ENCODE measurements around the gene DUSP28. TPM values are rescaled to one million over a fixed set of nuclear protein-coding genes. Genes with fewer than 3 reads are reported as not detected.

The DUSP28 gene
- total and polyA plus RNA-seq, 10 of the 15 experiments (the other 5 are each of a cell fraction or from before 2014, with no cell fraction given), result 2.5 to 12.5 (median 6.4) TPM

- TF ChIP-seq BMI1 (IDR thresholded peaks at IDR 0.05; ENCODE audit: borderline replicate concordance) (no peak), NFYB (IDR thresholded peaks at IDR 0.05; ENCODE audit: insufficient read depth, low read depth, low read length) (peak; percentile 51; the same call in 1 of the 2 replicates), DPF2 (IDR thresholded peaks at IDR 0.05) (peak; percentile 93), YBX1 (IDR thresholded peaks at IDR 0.05) (no peak), FOS (IDR thresholded peaks at IDR 0.05; ENCODE audit: borderline replicate concordance, extremely low read depth, insufficient read length) (no peak), MYC (IDR thresholded peaks at IDR 0.05; ENCODE audit: insufficient read depth, insufficient read length, insufficient replicate concordance, low read length, severe bottlenecking) (peak; percentile 76), STAT1 (conservative IDR thresholded peaks at IDR 0.05) (no peak)
These were observed 545 bp downstream of the DUSP28 start (continued) for GRCh38 chr2:240560480-240561324.

DNA sequence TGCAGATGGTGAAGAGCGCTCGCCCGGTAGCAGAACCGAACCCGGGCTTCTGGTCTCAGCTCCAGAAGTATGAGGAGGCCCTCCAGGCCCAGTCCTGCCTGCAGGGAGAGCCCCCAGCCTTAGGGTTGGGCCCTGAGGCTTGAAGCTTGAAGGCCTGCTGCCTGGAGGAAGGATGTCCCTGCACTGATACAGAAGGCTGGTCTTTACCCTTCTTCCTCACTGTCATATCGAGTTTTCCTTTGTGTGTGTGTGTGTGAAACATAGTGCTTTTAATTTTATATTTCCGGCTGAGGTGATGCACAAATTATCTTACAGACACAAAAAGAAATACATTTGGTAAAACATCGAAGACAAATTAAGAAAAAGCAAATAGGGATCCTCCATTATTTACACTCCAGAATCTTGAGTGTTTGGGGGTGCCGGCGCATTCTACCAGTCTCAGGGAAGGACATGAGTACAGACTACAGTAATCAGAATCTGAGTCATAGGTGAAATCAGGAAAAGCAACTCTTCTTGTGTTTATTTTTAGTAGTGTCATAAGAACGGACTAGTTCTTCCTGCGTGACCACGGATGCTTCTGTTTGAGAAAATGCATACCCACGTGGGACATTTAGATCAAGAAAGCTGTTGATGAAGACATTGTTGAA, 1.3 kb downstream of the DUSP28 start:
- Histone ChIP-seq H4K20me1 (ENCODE audit: control insufficient read depth, insufficient read depth) (no peaks in the 10 kb centered on the region), H3K4me3 (peak overlapping the region; percentile 91), H2AFZ (ENCODE audit: control insufficient read depth, low read depth, low read length) (no peak overlapping the region), H3K27me3 (replicated peaks in 1 of 2; ENCODE audit: control insufficient read depth in 2 of 2, insufficient read depth in 2 of 2, low read length in 1 of 2) (no peaks in the 10 kb centered on the region), H3K79me2 (ENCODE audit: control insufficient read depth, insufficient read depth, low read length) (peaks cover 54% of the 10 kb centered on the region), H3K4me2 (ENCODE audit: control insufficient read depth, insufficient read depth) (peak overlapping the region; percentile 46), H3K27ac (ENCODE audit: control insufficient read depth, insufficient read depth) (peak overlapping the region; percentile 91), H3K9ac (ENCODE audit: control insufficient read depth, insufficient read depth, low read length) (peak overlapping the region; percentile 85), H3K4me1 (ENCODE audit: control insufficient read depth, insufficient read depth, low read length) (peaks cover 51% of the 10 kb centered on the region), H3K9me3 (replicated peaks; ENCODE audit: control insufficient read depth, insufficient read depth, low read length) (no peaks in the 10 kb centered on the region), H3K36me3 (ENCODE audit: control insufficient read depth in 2 of 2, insufficient read depth in 2 of 2, low read length in 1 of 2) (peaks cover 0 to 9% of the 10 kb centered on the region in 2 experiments; a peak in 2 of 4 replicates)
- CTCF ChIA-PET, result interaction anchor here (0.7 to 7.9 kb wide), 3 partner anchors 12 to 47 kb away, joined by 3 to 196 read pairs (median 45); partner anchors contain the start of gene CAPN10
- POLR2A ChIA-PET, result interaction anchor here (0.9 to 7.8 kb wide), 7 partner anchors 8 to 588 kb away, joined by 3 to 233 read pairs (median 5); partner anchors contain the start of genes CAPN10 and PASK
- FAIRE-seq (no peak), ATAC-seq (no peak), DNase-seq (ENCODE audit: low read depth, low spot score) (peak; percentile 45)
- in situ Hi-C loops (cut with MboI), result no loop called here
- intact Hi-C loops (cut with micrococcal nuclease; ENCODE audit: unreplicated experiment), result loop anchor here (1.0 to 2.0 kb wide), 2 partner anchors 23 to 59 kb away; no protein-coding TSS in a partner anchor
- SMC1A ChIA-PET (ENCODE audit: uncharacterized antibody, unreplicated experiment), result interaction anchor here (1.6 to 12.1 kb wide), 2 partner anchors 19 to 25 kb away, joined by 7 to 124 read pairs; partner anchors contain the start of gene CAPN10
- RAD21 ChIA-PET (ENCODE audit: unreplicated experiment), result interaction anchor here (1.7 to 11.7 kb wide), 3 partner anchors 23 to 47 kb away, joined by 3 to 206 read pairs (median 17); partner anchors contain the start of gene CAPN10
- under 1% methylated on average over 14 of the region's 14 CpGs for WGBS (ENCODE audit: insufficient coverage, insufficient replicate concordance, low lambda C conversion rate, missing lambda C conversion rate)
- BruUV-seq (replicated peaks), result TSS peak; percentile 93
- no peak for TF ChIP-seq SIX5 (IDR thresholded peaks at IDR 0.05; ENCODE audit: low read depth, low read length, severe bottlenecking)
- no peak for TF ChIP-seq MYB (IDR thresholded peaks at IDR 0.05; ENCODE audit: borderline replicate concordance, low read depth, low read length)
- TF ChIP-seq, protein P1, sequence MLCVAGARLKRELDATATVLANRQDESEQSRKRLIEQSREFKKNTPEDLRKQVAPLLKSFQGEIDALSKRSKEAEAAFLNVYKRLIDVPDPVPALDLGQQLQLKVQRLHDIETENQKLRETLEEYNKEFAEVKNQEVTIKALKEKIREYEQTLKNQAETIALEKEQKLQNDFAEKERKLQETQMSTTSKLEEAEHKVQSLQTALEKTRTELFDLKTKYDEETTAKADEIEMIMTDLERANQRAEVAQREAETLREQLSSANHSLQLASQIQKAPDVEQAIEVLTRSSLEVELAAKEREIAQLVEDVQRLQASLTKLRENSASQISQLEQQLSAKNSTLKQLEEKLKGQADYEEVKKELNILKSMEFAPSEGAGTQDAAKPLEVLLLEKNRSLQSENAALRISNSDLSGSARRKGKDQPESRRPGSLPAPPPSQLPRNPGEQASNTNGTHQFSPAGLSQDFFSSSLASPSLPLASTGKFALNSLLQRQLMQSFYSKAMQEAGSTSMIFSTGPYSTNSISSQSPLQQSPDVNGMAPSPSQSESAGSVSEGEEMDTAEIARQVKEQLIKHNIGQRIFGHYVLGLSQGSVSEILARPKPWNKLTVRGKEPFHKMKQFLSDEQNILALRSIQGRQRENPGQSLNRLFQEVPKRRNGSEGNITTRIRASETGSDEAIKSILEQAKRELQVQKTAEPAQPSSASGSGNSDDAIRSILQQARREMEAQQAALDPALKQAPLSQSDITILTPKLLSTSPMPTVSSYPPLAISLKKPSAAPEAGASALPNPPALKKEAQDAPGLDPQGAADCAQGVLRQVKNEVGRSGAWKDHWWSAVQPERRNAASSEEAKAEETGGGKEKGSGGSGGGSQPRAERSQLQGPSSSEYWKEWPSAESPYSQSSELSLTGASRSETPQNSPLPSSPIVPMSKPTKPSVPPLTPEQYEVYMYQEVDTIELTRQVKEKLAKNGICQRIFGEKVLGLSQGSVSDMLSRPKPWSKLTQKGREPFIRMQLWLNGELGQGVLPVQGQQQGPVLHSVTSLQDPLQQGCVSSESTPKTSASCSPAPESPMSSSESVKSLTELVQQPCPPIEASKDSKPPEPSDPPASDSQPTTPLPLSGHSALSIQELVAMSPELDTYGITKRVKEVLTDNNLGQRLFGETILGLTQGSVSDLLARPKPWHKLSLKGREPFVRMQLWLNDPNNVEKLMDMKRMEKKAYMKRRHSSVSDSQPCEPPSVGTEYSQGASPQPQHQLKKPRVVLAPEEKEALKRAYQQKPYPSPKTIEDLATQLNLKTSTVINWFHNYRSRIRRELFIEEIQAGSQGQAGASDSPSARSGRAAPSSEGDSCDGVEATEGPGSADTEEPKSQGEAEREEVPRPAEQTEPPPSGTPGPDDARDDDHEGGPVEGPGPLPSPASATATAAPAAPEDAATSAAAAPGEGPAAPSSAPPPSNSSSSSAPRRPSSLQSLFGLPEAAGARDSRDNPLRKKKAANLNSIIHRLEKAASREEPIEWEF (IDR thresholded peaks at IDR 0.05; ENCODE audit: insufficient replicate concordance, low read depth, low read length), result no peak
- no peak for TF ChIP-seq NFIC (IDR thresholded peaks at IDR 0.05; ENCODE audit: low read depth, low read length)
- no peak for TF ChIP-seq KAT2A (conservative IDR thresholded peaks at IDR 0.05; ENCODE audit: control insufficient read depth, low read depth, low read length)
- no peak for TF ChIP-seq BRCA1 (IDR thresholded peaks at IDR 0.05; ENCODE audit: low read depth, low read length)
- TF ChIP-seq TARDBP (IDR thresholded peaks at IDR 0.05; ENCODE audit: borderline replicate concordance), result no peak
- no peak for TF ChIP-seq ATF3 (IDR thresholded peaks at IDR 0.05; ENCODE audit: borderline replicate concordance, extremely low read depth, low read depth, low read length)
